ENCODE results near the gene RPH3AL. TPM values are rescaled to one million over a fixed set of nuclear protein-coding genes. Genes with fewer than 3 reads are reported as not detected.
"Not testable (repeated sequence)": the region's sequence is repeated elsewhere in the genome, so short reads cannot be mapped to it uniquely, and the experiment has no call there.

The RPH3AL gene
- total and polyA plus RNA-seq, 10 of the 15 experiments (the other 5 are each of a cell fraction or from before 2014, with no cell fraction given): 0.04 to 1.2 (median 0.47) TPM; not detected in 2

GRCh38 chr17:225551-225950 lies 127.1 kb downstream of the RPH3AL start (continued):
- TF ChIP-seq, protein P1, sequence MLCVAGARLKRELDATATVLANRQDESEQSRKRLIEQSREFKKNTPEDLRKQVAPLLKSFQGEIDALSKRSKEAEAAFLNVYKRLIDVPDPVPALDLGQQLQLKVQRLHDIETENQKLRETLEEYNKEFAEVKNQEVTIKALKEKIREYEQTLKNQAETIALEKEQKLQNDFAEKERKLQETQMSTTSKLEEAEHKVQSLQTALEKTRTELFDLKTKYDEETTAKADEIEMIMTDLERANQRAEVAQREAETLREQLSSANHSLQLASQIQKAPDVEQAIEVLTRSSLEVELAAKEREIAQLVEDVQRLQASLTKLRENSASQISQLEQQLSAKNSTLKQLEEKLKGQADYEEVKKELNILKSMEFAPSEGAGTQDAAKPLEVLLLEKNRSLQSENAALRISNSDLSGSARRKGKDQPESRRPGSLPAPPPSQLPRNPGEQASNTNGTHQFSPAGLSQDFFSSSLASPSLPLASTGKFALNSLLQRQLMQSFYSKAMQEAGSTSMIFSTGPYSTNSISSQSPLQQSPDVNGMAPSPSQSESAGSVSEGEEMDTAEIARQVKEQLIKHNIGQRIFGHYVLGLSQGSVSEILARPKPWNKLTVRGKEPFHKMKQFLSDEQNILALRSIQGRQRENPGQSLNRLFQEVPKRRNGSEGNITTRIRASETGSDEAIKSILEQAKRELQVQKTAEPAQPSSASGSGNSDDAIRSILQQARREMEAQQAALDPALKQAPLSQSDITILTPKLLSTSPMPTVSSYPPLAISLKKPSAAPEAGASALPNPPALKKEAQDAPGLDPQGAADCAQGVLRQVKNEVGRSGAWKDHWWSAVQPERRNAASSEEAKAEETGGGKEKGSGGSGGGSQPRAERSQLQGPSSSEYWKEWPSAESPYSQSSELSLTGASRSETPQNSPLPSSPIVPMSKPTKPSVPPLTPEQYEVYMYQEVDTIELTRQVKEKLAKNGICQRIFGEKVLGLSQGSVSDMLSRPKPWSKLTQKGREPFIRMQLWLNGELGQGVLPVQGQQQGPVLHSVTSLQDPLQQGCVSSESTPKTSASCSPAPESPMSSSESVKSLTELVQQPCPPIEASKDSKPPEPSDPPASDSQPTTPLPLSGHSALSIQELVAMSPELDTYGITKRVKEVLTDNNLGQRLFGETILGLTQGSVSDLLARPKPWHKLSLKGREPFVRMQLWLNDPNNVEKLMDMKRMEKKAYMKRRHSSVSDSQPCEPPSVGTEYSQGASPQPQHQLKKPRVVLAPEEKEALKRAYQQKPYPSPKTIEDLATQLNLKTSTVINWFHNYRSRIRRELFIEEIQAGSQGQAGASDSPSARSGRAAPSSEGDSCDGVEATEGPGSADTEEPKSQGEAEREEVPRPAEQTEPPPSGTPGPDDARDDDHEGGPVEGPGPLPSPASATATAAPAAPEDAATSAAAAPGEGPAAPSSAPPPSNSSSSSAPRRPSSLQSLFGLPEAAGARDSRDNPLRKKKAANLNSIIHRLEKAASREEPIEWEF (IDR thresholded peaks at IDR 0.05; ENCODE audit: insufficient replicate concordance, low read depth, low read length): no peak
- TF ChIP-seq USF2 (IDR thresholded peaks at IDR 0.05; ENCODE audit: borderline replicate concordance, low read depth, low read length) (no peak), ZNF622 (IDR thresholded peaks at IDR 0.05) (no peak), SUZ12 (IDR thresholded peaks at IDR 0.05; ENCODE audit: unreplicated experiment) (no peak), JUNB (IDR thresholded peaks at IDR 0.05) (no peak), RCOR1 (conservative IDR thresholded peaks at IDR 0.05; ENCODE audit: low read depth, low read length) (no peak), CHD1 (IDR thresholded peaks at IDR 0.05; ENCODE audit: low read depth, low read length) (no peak)
- TF ChIP-seq, protein P2, sequence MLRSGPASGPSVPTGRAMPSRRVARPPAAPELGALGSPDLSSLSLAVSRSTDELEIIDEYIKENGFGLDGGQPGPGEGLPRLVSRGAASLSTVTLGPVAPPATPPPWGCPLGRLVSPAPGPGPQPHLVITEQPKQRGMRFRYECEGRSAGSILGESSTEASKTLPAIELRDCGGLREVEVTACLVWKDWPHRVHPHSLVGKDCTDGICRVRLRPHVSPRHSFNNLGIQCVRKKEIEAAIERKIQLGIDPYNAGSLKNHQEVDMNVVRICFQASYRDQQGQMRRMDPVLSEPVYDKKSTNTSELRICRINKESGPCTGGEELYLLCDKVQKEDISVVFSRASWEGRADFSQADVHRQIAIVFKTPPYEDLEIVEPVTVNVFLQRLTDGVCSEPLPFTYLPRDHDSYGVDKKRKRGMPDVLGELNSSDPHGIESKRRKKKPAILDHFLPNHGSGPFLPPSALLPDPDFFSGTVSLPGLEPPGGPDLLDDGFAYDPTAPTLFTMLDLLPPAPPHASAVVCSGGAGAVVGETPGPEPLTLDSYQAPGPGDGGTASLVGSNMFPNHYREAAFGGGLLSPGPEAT (IDR thresholded peaks at IDR 0.05; ENCODE audit: low read depth): no peak

- H3K27me3 ChIP-seq (replicated peaks in 1 of 2; ENCODE audit: control insufficient read depth in 2 of 2, insufficient read depth in 2 of 2, low read length in 1 of 2); H3K9me3 ChIP-seq (replicated peaks; ENCODE audit: control insufficient read depth, insufficient read depth, low read length); ATAC-seq; RAD21 ChIA-PET (ENCODE audit: unreplicated experiment); H4K20me1 ChIP-seq (ENCODE audit: control insufficient read depth, insufficient read depth); intact Hi-C loops (cut with micrococcal nuclease; ENCODE audit: unreplicated experiment); H3K36me3 ChIP-seq (ENCODE audit: control insufficient read depth in 2 of 2, insufficient read depth in 2 of 2, low read length in 1 of 2); H3K79me2 ChIP-seq (ENCODE audit: control insufficient read depth, insufficient read depth, low read length); FAIRE-seq; DNase-seq (ENCODE audit: low read depth, low spot score); POLR2A ChIA-PET; SMC1A ChIA-PET (ENCODE audit: uncharacterized antibody, unreplicated experiment); H3K4me2 ChIP-seq (ENCODE audit: control insufficient read depth, insufficient read depth); in situ Hi-C loops (cut with MboI); H3K9ac ChIP-seq (ENCODE audit: control insufficient read depth, insufficient read depth, low read length); H3K27ac ChIP-seq (ENCODE audit: control insufficient read depth, insufficient read depth); CTCF ChIA-PET; H3K4me3 ChIP-seq; BruUV-seq (replicated peaks); H2AFZ ChIP-seq (ENCODE audit: control insufficient read depth, low read depth, low read length); H3K4me1 ChIP-seq (ENCODE audit: control insufficient read depth, insufficient read depth, low read length): not testable (repeated sequence)
- 33% methylated on average over 1 of the region's 2 CpGs for WGBS (ENCODE audit: insufficient coverage, insufficient replicate concordance, low lambda C conversion rate, missing lambda C conversion rate)
Observed at GRCh38 chr17:224576-224975, 128.0 kb downstream of the RPH3AL start.
